GM10266 (cell line): ENCODE data around the gene MT2A.

Experiments used
- DNase-seq: peaks from one replicate; pipeline ENCODE4 v3.0.0; 2012; ENCODE audit errors: extremely low spot score
- TF ChIP-seq, protein P1 (sequence below): IDR thresholded peaks from 2 replicates; pipeline ENCODE4 v1.5.1; 2012; ENCODE audit warnings: mild to moderate bottlenecking, low read depth; ENCODE audit not compliant: control insufficient read depth, insufficient read depth; ENCODE audit errors: missing control alignments

The MT2A gene

GRCh38 chr16:56651586-56651985 lies 43.2 kb downstream of the MT2A start, which contains the start of gene MT1B:
Gene MT1B (plus strand): TSS chr16:56651886. CDS start chr16:56651954, 68 bp downstream.
- DNase-seq: no peak
- TF ChIP-seq, protein P1, sequence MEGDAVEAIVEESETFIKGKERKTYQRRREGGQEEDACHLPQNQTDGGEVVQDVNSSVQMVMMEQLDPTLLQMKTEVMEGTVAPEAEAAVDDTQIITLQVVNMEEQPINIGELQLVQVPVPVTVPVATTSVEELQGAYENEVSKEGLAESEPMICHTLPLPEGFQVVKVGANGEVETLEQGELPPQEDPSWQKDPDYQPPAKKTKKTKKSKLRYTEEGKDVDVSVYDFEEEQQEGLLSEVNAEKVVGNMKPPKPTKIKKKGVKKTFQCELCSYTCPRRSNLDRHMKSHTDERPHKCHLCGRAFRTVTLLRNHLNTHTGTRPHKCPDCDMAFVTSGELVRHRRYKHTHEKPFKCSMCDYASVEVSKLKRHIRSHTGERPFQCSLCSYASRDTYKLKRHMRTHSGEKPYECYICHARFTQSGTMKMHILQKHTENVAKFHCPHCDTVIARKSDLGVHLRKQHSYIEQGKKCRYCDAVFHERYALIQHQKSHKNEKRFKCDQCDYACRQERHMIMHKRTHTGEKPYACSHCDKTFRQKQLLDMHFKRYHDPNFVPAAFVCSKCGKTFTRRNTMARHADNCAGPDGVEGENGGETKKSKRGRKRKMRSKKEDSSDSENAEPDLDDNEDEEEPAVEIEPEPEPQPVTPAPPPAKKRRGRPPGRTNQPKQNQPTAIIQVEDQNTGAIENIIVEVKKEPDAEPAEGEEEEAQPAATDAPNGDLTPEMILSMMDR: no peak

DNA sequence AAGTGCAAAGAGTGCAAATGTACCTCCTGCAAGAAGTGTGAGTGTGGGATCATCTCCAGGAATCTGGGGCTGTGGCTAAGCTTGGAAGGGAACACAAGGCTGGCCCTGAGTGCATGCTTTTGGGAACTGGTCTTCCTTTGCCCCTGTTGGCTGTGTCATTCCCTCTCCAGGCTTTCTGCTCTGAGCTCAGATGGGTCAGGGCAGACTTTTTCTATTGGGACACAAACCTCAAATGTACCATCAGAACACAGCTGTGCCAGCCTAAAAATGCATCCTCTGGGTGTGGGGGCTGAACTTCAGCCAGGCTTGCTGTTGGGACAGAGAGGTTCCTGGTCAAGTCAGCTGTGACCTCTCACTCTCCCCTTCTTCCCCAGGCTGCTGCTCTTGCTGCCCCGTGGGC lies 44.2 kb downstream of the MT2A start:
- TF ChIP-seq, protein P1: no peak
- DNase-seq: no peak

DNA sequence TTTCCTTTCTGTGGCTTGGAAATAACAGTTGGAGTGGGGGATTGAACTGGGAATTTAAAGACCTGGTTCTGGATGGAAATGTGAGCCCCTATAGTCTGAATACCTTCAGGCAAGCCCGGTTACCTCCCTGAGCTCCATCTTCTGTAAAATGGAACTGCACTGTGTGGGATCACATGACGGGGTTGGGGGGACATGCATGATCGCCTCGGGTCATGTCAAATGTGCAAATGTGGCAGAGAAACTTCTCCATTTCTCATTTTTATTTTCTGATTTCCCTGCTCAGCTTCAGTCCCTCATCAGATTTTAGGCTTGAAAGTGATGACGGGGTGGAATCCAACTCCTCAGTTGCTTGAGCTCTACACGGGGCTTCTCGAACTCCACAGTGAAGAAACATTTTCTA lies 44.8 kb downstream of the MT2A start:
- TF ChIP-seq, protein P1: no peak
- no peak for DNase-seq

GRCh38 chr16:56657555-56658326 lies 49.4 kb downstream of the MT2A start, which contains the start of gene MT1F:
Gene MT1F (plus strand): TSS chr16:56657959. CDS start chr16:56658059, 100 bp downstream.
- TF ChIP-seq, protein P1: no peak
- no peak for DNase-seq

- no peak for DNase-seq
- TF ChIP-seq, protein P1: no peak
These were observed 50.0 kb downstream of the MT2A start for GRCh38 chr16:56658327-56658875.
